GM12878 (cell line): ENCODE results near the gene AKAP9. TPM values are rescaled to one million over a fixed set of nuclear protein-coding genes. Genes with fewer than 3 reads are reported as not detected.
"Not testable (repeated sequence)": the region's sequence is repeated elsewhere in the genome, so short reads cannot be mapped to it uniquely, and the experiment has no call there.

Source experiments
- ATAC-seq: fragments of 200-7000 bp; cut with Tn5 transposase; 3 replicates; pipeline ENCODE4 v1.9.1; 2020; ENCODE audit warnings: mild to moderate bottlenecking, moderate library complexity
- BruUV-seq: library from RNA; stranded (reverse); fragments of 400-500 nt; replicated peaks from 2 replicates; lab custom pipeline; 2021; lab: Mats Ljungman, UMichigan
- CTCF ChIA-PET: fragments of 300-600 bp; sonication (Branson Sonifier 250); formaldehyde crosslinking; extraction: SDS; loops from one replicate; lab custom pipeline; 2021; ENCODE audit warnings: inconsistent platforms; lab: Yijun Ruan, JAX
- POLR2A ChIA-PET: fragments of 350-600 bp; formaldehyde crosslinking; extraction: SDS; loops from one replicate; lab custom pipeline; 2021; ENCODE audit warnings: inconsistent platforms; lab: Charles Lee
- RAD21 ChIA-PET: fragments of 300-600 bp; sonication (Branson Sonifier 250); formaldehyde crosslinking; loops from one replicate; lab custom pipeline; 2023; ENCODE audit warnings: antibody characterized with exemption; ENCODE audit not compliant: unreplicated experiment; lab: Charles Lee
- SMC1A ChIA-PET: fragments of 300-600 bp; sonication (Branson Sonifier 250); formaldehyde crosslinking; loops from one replicate; lab custom pipeline; 2023; ENCODE audit not compliant: unreplicated experiment, uncharacterized antibody; lab: Charles Lee
- DNase-seq: peaks from one replicate; pipeline ENCODE4 v3.0.0-alpha.2; 2011; ENCODE audit warnings: low read depth, low spot score
- FAIRE-seq: peaks from 3 replicates; lab custom pipeline; 2011; peaks lifted over from hg19 to GRCh38; lab: Jason Lieb, UNC
- H2AFZ ChIP-seq: 2 replicates; pipeline ENCODE4 v1.6.0; 2011; ENCODE audit warnings: low read depth, low read length, control low read depth; ENCODE audit not compliant: control insufficient read depth
- H3K27ac ChIP-seq: 2 replicates; pipeline ENCODE4 v1.5.1; 2011; ENCODE audit warnings: control low read depth; ENCODE audit not compliant: control insufficient read depth, insufficient read depth
- H3K27me3 ChIP-seq, 2 experiments: replicated peaks in 1 of 2; 2 replicates each; pipeline versions ENCODE4 v1.6.0 to v1.6.1; 2011; ENCODE audit warnings: low read length in 1 of 2; ENCODE audit not compliant: control insufficient read depth in 2 of 2, insufficient read depth in 2 of 2
- H3K36me3 ChIP-seq, 2 experiments: 2 replicates each; pipeline ENCODE4 v1.5.1; 2011; ENCODE audit warnings: low read length in 1 of 2; ENCODE audit not compliant: control insufficient read depth in 2 of 2, insufficient read depth in 2 of 2
- H3K4me1 ChIP-seq: 2 replicates; pipeline ENCODE4 v1.6.1; 2011; ENCODE audit warnings: mild to moderate bottlenecking, low read length, moderate library complexity, mixed read lengths; ENCODE audit not compliant: control insufficient read depth, insufficient read depth
- H3K4me2 ChIP-seq: 2 replicates; pipeline ENCODE4 v1.6.0; 2011; ENCODE audit warnings: control low read depth; ENCODE audit not compliant: control insufficient read depth, insufficient read depth
- H3K4me3 ChIP-seq: fragments of 200-600 bp; sonication (generic); 2 replicates; pipeline ENCODE4 v1.5.1; 2016
- H3K79me2 ChIP-seq: 2 replicates; pipeline ENCODE4 v1.6.0; 2011; ENCODE audit warnings: low read length; ENCODE audit not compliant: control insufficient read depth, insufficient read depth
- H3K9ac ChIP-seq: 2 replicates; pipeline ENCODE4 v1.8.0; 2011; ENCODE audit warnings: low read length, control low read depth, mixed read lengths; ENCODE audit not compliant: control insufficient read depth, insufficient read depth
- H3K9me3 ChIP-seq: replicated peaks from 3 replicates; pipeline ENCODE4 v1.5.1; 2011; ENCODE audit warnings: mild to moderate bottlenecking, low read length; ENCODE audit not compliant: control insufficient read depth, insufficient read depth
- H4K20me1 ChIP-seq: 2 replicates; pipeline ENCODE4 v1.6.0; 2011; ENCODE audit not compliant: control insufficient read depth, insufficient read depth
- KLF5 ChIP-seq: fragments of 450-650 bp; IDR thresholded peaks from 2 replicates; pipeline ENCODE4 v1.6.1; 2014; ENCODE audit warnings: mild to moderate bottlenecking; ENCODE audit not compliant: partially characterized antibody
- PAX5 ChIP-seq: IDR thresholded peaks from 2 replicates; pipeline ENCODE4 v1.6.1; 2011; ENCODE audit warnings: low read depth, low read length, borderline replicate concordance
- RBBP5 ChIP-seq: fragments of 200-600 bp; sonication (generic); conservative IDR thresholded peaks from 2 replicates; pipeline ENCODE4 v1.6.1; 2016
- SPI1 ChIP-seq: IDR thresholded peaks from 2 replicates; pipeline ENCODE4 v1.6.1; 2011; ENCODE audit warnings: low read depth, mild to moderate bottlenecking, low read length, moderate library complexity, borderline replicate concordance; ENCODE audit not compliant: insufficient read depth
- SUPT20H ChIP-seq: IDR thresholded peaks from 2 replicates; pipeline ENCODE4 v1.6.1; 2011; ENCODE audit warnings: low read depth, mild to moderate bottlenecking, low read length, moderate library complexity, borderline replicate concordance; ENCODE audit not compliant: control insufficient read depth
- SUZ12 ChIP-seq: fragments of 200-600 bp; sonication (generic); IDR thresholded peaks from one replicate; pipeline ENCODE4 v1.6.1; 2018; ENCODE audit warnings: antibody characterized with exemption, mild to moderate bottlenecking; ENCODE audit not compliant: unreplicated experiment
- TCF3 ChIP-seq: IDR thresholded peaks from 2 replicates; pipeline ENCODE4 v1.6.1; 2012; ENCODE audit warnings: low read depth, mild to moderate bottlenecking, low read length, borderline replicate concordance; ENCODE audit not compliant: insufficient read depth
- ZBED1 ChIP-seq: IDR thresholded peaks from 2 replicates; pipeline ENCODE4 v1.6.1; 2016; ENCODE audit warnings: borderline replicate concordance
- WGBS: methylation state at CpG from one replicate; pipeline ENCODE4 v1.1.6; 2016; ENCODE audit warnings: low lambda C conversion rate; ENCODE audit not compliant: insufficient replicate concordance, insufficient coverage; ENCODE audit errors: missing lambda C conversion rate; 5-methylcytosine and 5-hydroxymethylcytosine counted together
- in situ Hi-C: fragments of 300-500 bp; cut with MboI; formaldehyde crosslinking; loops from 9 replicates; pipeline ENCODE4 v1.14.3; 2018; ENCODE audit warnings: mixed read lengths
- intact Hi-C: fragments of 100-400 bp; cut with micrococcal nuclease; formaldehyde crosslinking; loops from one replicate; pipeline ENCODE4 v1.14.2; 2022; ENCODE audit not compliant: unreplicated experiment
- polyA plus RNA-seq, 11 experiments: library from polyadenylated mRNA; depleted of rRNA in 4 of 11; unstranded in 6 of 11; stranded (reverse) in 5 of 11; fragments of >200 nt; fragmentation: Nextera tagmentation in 4 of 11; fragmentation: Illumina TruSeq in 1 of 11; extraction: Ambion mirVana in 4 of 11; extraction: Trizol in 1 of 11; gene quantifications; 1 replicate in 1 of 11; 2 replicates in 10 of 11; pipeline versions ENCODE4 v1.2.1 to v1.2.3, GENCODE V29; 2011 to 2016; ENCODE audit warnings: inconsistent platforms in 2 of 11, missing spikeins in 2 of 11, low read depth in 1 of 11
- total RNA-seq, 4 experiments: library from RNA; depleted of rRNA in 3 of 4; stranded (reverse); fragments of >200 nt in 3 of 4; fragmentation: Illumina TruSeq in 1 of 4; extraction: Trizol in 1 of 4; gene quantifications; 2 replicates each; pipeline versions ENCODE4 v1.2.1 to v1.2.3, GENCODE V29; 2013 to 2021
- TF ChIP-seq, protein P1 (sequence below): fragments of 150-350 bp; IDR thresholded peaks from 2 replicates; pipeline ENCODE4 v1.6.1; 2016; ENCODE audit warnings: low read depth, low read length
- TF ChIP-seq, protein P2 (sequence below): IDR thresholded peaks from 2 replicates; pipeline ENCODE4 v1.6.1; 2012; ENCODE audit warnings: low read length, inconsistent platforms
- TF ChIP-seq, protein P3 (sequence below): IDR thresholded peaks from 2 replicates; pipeline ENCODE4 v1.6.1; 2012; ENCODE audit warnings: low read depth, low read length, improper control_type of control experiment

The AKAP9 gene
- total and polyA plus RNA-seq, 10 of the 15 experiments (the other 5 are each of a cell fraction or from before 2014, with no cell fraction given) = 21.1 to 62.8 (median 31.6) TPM

DNA sequence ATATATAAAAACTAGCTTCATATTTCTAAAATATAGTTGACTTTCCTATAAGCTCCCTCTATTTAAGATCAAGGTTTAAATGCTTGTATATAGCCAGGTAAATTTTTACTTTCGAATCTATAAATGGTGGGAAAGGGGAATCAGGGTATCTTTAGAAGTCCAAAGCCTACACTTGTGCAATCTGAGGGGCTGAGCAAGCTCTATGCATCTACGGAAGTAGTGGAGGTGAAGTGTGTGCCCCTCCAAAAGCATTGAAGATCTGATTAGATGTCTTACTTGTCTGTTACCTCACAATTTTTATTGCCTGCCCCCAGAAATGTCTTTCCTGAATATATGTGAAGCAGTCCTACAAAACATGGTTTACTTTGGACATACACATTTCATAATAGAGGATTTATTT is 1.6 kb downstream of the AKAP9 start:
- CTCF ChIA-PET = interaction anchor here (0.6 to 6.4 kb wide), 6 partner anchors 11 to 505 kb away, joined by 3 to 54 read pairs (median 4); partner anchors contain the start of gene GATAD1
- Histone ChIP-seq H3K9ac (no peak overlapping the region; the same call in 1 of the 2 replicates), H3K4me3 (peak overlapping the region; percentile 98)

GRCh38 chr7:91944970-91945369 is 4.3 kb downstream of the AKAP9 start:
- CTCF ChIA-PET = interaction anchor here (1.3 kb wide), 2 partner anchors 9 to 147 kb away, joined by 3 to 4 read pairs; no protein-coding TSS in a partner anchor
- 92% methylated on average over 5 of the region's 5 CpGs for WGBS

More for the DNA sequence above, 1.6 kb downstream of the AKAP9 start:
- H3K4me2 ChIP-seq = peak overlapping the region; percentile 69
- peaks cover 10% of the 10 kb centered on the region for H3K4me1 ChIP-seq
- intact Hi-C loops = loop anchor here (5.0 to 10.0 kb wide), 3 partner anchors 190 to 645 kb away; partner anchors contain the start of genes CYP51A1 and GATAD1
- ATAC-seq (no peak), DNase-seq (no peak), FAIRE-seq (no peak)
- in situ Hi-C loops = no loop called here
- no peaks in the 10 kb centered on the region for H4K20me1 ChIP-seq
- RAD21 ChIA-PET = interaction anchor here (0.6 to 4.2 kb wide), 4 partner anchors 17 to 586 kb away, joined by 3 to 16 read pairs (median 3); partner anchors contain the start of genes GATAD1, PEX1 and RBM48
- 89% methylated on average over 2 of the region's 2 CpGs for WGBS
- 0 out of 4 replicates have a peak, but pooled peaks cover 0 to 2% of the 10 kb centered on the region in 2 experiments for H3K36me3 ChIP-seq
- no peaks in the 10 kb centered on the region for H3K9me3 ChIP-seq
- no TSS peak for BruUV-seq
- no peak overlapping the region for H2AFZ ChIP-seq
- no peak overlapping the region for H3K27ac ChIP-seq
- H3K27me3 ChIP-seq = no peaks in the 10 kb centered on the region
- SMC1A ChIA-PET = interaction anchor here (0.8 to 1.7 kb wide), 5 partner anchors 10 to 853 kb away, joined by 3 to 5 read pairs (median 4); partner anchors contain the start of gene MTERF1
- TF ChIP-seq ZBED1 (no peak), KLF5 (no peak), PAX5 (no peak), SPI1 (no peak), SUZ12 (no peak), TCF3 (no peak), RBBP5 (no peak), SUPT20H (no peak)
- TF ChIP-seq, protein P1, sequence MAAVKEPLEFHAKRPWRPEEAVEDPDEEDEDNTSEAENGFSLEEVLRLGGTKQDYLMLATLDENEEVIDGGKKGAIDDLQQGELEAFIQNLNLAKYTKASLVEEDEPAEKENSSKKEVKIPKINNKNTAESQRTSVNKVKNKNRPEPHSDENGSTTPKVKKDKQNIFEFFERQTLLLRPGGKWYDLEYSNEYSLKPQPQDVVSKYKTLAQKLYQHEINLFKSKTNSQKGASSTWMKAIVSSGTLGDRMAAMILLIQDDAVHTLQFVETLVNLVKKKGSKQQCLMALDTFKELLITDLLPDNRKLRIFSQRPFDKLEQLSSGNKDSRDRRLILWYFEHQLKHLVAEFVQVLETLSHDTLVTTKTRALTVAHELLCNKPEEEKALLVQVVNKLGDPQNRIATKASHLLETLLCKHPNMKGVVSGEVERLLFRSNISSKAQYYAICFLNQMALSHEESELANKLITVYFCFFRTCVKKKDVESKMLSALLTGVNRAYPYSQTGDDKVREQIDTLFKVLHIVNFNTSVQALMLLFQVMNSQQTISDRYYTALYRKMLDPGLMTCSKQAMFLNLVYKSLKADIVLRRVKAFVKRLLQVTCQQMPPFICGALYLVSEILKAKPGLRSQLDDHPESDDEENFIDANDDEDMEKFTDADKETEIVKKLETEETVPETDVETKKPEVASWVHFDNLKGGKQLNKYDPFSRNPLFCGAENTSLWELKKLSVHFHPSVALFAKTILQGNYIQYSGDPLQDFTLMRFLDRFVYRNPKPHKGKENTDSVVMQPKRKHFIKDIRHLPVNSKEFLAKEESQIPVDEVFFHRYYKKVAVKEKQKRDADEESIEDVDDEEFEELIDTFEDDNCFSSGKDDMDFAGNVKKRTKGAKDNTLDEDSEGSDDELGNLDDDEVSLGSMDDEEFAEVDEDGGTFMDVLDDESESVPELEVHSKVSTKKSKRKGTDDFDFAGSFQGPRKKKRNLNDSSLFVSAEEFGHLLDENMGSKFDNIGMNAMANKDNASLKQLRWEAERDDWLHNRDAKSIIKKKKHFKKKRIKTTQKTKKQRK = no peak
- TF ChIP-seq, protein P2, sequence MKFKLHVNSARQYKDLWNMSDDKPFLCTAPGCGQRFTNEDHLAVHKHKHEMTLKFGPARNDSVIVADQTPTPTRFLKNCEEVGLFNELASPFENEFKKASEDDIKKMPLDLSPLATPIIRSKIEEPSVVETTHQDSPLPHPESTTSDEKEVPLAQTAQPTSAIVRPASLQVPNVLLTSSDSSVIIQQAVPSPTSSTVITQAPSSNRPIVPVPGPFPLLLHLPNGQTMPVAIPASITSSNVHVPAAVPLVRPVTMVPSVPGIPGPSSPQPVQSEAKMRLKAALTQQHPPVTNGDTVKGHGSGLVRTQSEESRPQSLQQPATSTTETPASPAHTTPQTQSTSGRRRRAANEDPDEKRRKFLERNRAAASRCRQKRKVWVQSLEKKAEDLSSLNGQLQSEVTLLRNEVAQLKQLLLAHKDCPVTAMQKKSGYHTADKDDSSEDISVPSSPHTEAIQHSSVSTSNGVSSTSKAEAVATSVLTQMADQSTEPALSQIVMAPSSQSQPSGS = no peak
- TF ChIP-seq, protein P3, sequence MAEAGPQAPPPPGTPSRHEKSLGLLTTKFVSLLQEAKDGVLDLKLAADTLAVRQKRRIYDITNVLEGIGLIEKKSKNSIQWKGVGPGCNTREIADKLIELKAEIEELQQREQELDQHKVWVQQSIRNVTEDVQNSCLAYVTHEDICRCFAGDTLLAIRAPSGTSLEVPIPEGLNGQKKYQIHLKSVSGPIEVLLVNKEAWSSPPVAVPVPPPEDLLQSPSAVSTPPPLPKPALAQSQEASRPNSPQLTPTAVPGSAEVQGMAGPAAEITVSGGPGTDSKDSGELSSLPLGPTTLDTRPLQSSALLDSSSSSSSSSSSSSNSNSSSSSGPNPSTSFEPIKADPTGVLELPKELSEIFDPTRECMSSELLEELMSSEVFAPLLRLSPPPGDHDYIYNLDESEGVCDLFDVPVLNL = no peak
- POLR2A ChIA-PET = interaction anchor here (0.5 to 2.2 kb wide), 4 partner anchors 50 to 192 kb away, joined by 3 to 8 read pairs (median 5); partner anchors contain the start of gene CYP51A1
- peaks cover 49% of the 10 kb centered on the region for H3K79me2 ChIP-seq

More at GRCh38 chr7:91944970-91945369, 4.3 kb downstream of the AKAP9 start:
- Histone ChIP-seq H3K79me2 (peaks cover 55% of the 10 kb centered on the region), H3K4me2 (peak overlapping the region; percentile 30; the same call in 1 of the 2 replicates)
- intact Hi-C loops = loop anchor here (5.0 to 10.0 kb wide), 3 partner anchors 187 to 642 kb away; partner anchors contain the start of genes CYP51A1 and GATAD1
- DNase-seq, H3K4me3 ChIP-seq, H3K4me1 ChIP-seq, ATAC-seq, H3K9me3 ChIP-seq, H3K9ac ChIP-seq, H2AFZ ChIP-seq, H4K20me1 ChIP-seq, POLR2A ChIA-PET, H3K36me3 ChIP-seq, H3K27ac ChIP-seq, BruUV-seq, SMC1A ChIA-PET, RAD21 ChIA-PET, FAIRE-seq, H3K27me3 ChIP-seq, in situ Hi-C loops: not testable (repeated sequence)
